SU-DHL-6 (cell line): ENCODE data around the gene PMFBP1.

Experiments used
- H2AFZ ChIP-seq: fragments of 200-600 bp; sonication (generic); 2 replicates; pipeline ENCODE4 v1.6.1; 2014; ENCODE audit warnings: low read depth, mild to moderate bottlenecking, moderate library complexity, mixed read lengths, antibody characterized with exemption, low read length; ENCODE audit not compliant: severe bottlenecking
- H3F3A ChIP-seq: fragments of 200-600 bp; shearing (Covaris generic); 2 replicates; pipeline ENCODE4 v1.6.0; 2016; ENCODE audit warnings: antibody characterized with exemption, mild to moderate bottlenecking; ENCODE audit not compliant: insufficient read depth
- H3K27ac ChIP-seq: fragments of 200-600 bp; sonication (generic); 2 replicates; pipeline ENCODE4 v1.5.1; 2016; ENCODE audit warnings: low read depth, mild to moderate bottlenecking, low read length, moderate library complexity, mixed read lengths
- H3K27me3 ChIP-seq: fragments of 200-600 bp; sonication (generic), shearing (Covaris generic); 2 replicates; pipeline ENCODE4 v1.6.0; 2014; ENCODE audit warnings: mild to moderate bottlenecking, low read length
- H3K36me3 ChIP-seq: fragments of 200-600 bp; sonication (generic); 2 replicates; pipeline ENCODE4 v1.6.1; 2014; ENCODE audit warnings: mild to moderate bottlenecking, low read length, mixed read lengths
- H3K4me2 ChIP-seq: fragments of 300-600, 200-600 bp; shearing (Covaris generic), sonication (generic); 2 replicates; pipeline ENCODE4 v1.6.0; 2014; ENCODE audit warnings: low read length, low read depth, mild to moderate bottlenecking; ENCODE audit not compliant: poor library complexity, severe bottlenecking
- H3K4me3 ChIP-seq: fragments of 200-600 bp; sonication (generic); 2 replicates; pipeline ENCODE4 v1.5.1; 2014; ENCODE audit warnings: antibody characterized with exemption, low read length, mild to moderate bottlenecking, mixed read lengths; ENCODE audit not compliant: insufficient read depth, poor library complexity, severe bottlenecking
- H3K79me2 ChIP-seq: fragments of 200-600 bp; sonication (generic); 2 replicates; pipeline ENCODE4 v1.6.1; 2014; ENCODE audit warnings: mild to moderate bottlenecking, low read length, moderate library complexity; ENCODE audit not compliant: insufficient read depth
- H3K9ac ChIP-seq: fragments of 200-600 bp; sonication (generic); 2 replicates; pipeline ENCODE4 v1.7.0; 2014; ENCODE audit warnings: mild to moderate bottlenecking, low read length
- H3K9me2 ChIP-seq: fragments of 200-600 bp; sonication (generic); replicated peaks from 2 replicates; pipeline ENCODE4 v1.6.1; 2014; ENCODE audit warnings: low read length; ENCODE audit not compliant: insufficient read depth
- H3K9me3 ChIP-seq: fragments of 200-600 bp; sonication (generic); 2 replicates; pipeline ENCODE4 v1.6.1; 2014; ENCODE audit warnings: low read length, mixed read lengths; ENCODE audit not compliant: insufficient read depth
- H4K20me1 ChIP-seq: fragments of 200-600 bp; sonication (generic); 2 replicates; pipeline ENCODE4 v1.6.1; 2014; ENCODE audit warnings: low read depth, mild to moderate bottlenecking, antibody characterized with exemption, low read length, moderate library complexity, mixed read lengths
- EZH2phosphoT487 ChIP-seq: fragments of 200-600 bp; sonication (generic), shearing (Covaris generic); conservative IDR thresholded peaks from 2 replicates; pipeline ENCODE4 v1.6.1; 2018; ENCODE audit warnings: mild to moderate bottlenecking, antibody characterized with exemption, low read length, moderate library complexity, mixed read lengths
- TF ChIP-seq, protein P1 (sequence below): fragments of 200-600 bp; sonication (generic); IDR thresholded peaks from one replicate; pipeline ENCODE4 v1.5.1; 2017; ENCODE audit warnings: antibody characterized with exemption, mild to moderate bottlenecking, low read length, moderate library complexity; ENCODE audit not compliant: insufficient read depth, poor library complexity, severe bottlenecking

Gene PMFBP1

DNA sequence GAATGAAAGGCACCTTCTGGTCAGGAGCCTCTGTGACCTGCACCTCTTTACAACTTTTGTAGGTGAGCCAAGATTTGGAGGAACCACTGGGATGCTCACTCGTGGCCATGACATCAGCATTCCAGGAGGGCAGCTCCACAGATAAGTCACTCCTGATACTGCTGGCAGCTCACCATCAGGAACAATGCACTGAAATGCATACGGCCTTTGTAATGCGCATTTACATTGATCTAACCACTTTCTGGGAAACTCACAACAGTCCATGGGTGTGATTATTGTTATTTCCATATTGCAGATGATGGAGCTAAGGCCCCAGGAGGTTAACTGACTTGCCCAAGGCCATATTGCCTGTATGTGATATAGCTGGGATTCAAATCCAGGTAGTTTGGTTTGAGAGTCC, 34.3 kb upstream of the PMFBP1 start:
- no peaks in the 10 kb centered on the region for H3K36me3 ChIP-seq
- no peak overlapping the region for H3K27ac ChIP-seq
- H4K20me1 ChIP-seq = no peaks in the 10 kb centered on the region
- no peaks in the 10 kb centered on the region for H3F3A ChIP-seq
- H3K27me3 ChIP-seq = no peaks in the 10 kb centered on the region
- H3K9ac ChIP-seq = no peak overlapping the region
- H3K4me3 ChIP-seq = no peak overlapping the region
- H3K9me2 ChIP-seq = no peaks in the 10 kb centered on the region
- no peaks in the 10 kb centered on the region for H3K9me3 ChIP-seq
- TF ChIP-seq EZH2phosphoT487 = no peak
- TF ChIP-seq, protein P1, sequence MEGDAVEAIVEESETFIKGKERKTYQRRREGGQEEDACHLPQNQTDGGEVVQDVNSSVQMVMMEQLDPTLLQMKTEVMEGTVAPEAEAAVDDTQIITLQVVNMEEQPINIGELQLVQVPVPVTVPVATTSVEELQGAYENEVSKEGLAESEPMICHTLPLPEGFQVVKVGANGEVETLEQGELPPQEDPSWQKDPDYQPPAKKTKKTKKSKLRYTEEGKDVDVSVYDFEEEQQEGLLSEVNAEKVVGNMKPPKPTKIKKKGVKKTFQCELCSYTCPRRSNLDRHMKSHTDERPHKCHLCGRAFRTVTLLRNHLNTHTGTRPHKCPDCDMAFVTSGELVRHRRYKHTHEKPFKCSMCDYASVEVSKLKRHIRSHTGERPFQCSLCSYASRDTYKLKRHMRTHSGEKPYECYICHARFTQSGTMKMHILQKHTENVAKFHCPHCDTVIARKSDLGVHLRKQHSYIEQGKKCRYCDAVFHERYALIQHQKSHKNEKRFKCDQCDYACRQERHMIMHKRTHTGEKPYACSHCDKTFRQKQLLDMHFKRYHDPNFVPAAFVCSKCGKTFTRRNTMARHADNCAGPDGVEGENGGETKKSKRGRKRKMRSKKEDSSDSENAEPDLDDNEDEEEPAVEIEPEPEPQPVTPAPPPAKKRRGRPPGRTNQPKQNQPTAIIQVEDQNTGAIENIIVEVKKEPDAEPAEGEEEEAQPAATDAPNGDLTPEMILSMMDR = no peak
- no peak overlapping the region for H2AFZ ChIP-seq
- no peaks in the 10 kb centered on the region for H3K79me2 ChIP-seq
- no peak overlapping the region for H3K4me2 ChIP-seq

DNA sequence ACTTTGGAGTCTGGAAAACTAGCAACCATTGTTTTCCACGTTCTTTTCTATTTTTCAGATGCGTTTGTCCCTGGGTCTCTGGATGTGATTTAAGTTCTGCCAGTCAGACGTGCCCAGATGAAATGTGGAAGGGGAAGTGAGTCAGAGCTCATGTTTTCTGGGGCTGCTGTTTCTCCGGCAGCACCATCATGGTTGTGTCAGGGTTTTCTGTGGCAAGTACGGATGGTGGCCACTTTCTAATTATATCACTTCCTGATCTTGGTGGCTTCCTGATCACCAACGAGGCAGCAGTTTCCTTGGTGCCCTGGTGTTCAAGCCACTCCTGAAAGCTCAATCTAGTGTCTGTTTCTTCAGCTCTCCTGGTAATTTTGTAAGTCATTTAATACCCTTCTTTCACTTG, 31.4 kb upstream of the PMFBP1 start:
- H3K4me3 ChIP-seq = no peak overlapping the region
- H3K27ac ChIP-seq = no peak overlapping the region
- H4K20me1 ChIP-seq = no peaks in the 10 kb centered on the region
- TF ChIP-seq EZH2phosphoT487 = no peak
- TF ChIP-seq, protein P1 = no peak
- no peak overlapping the region for H3K9ac ChIP-seq
- no peaks in the 10 kb centered on the region for H3K27me3 ChIP-seq
- H3K9me2 ChIP-seq = no peaks in the 10 kb centered on the region
- no peaks in the 10 kb centered on the region for H3K9me3 ChIP-seq
- no peak overlapping the region for H2AFZ ChIP-seq
- H3F3A ChIP-seq = no peaks in the 10 kb centered on the region
- H3K36me3 ChIP-seq = no peaks in the 10 kb centered on the region
- no peaks in the 10 kb centered on the region for H3K79me2 ChIP-seq
- H3K4me2 ChIP-seq = no peak overlapping the region

DNA sequence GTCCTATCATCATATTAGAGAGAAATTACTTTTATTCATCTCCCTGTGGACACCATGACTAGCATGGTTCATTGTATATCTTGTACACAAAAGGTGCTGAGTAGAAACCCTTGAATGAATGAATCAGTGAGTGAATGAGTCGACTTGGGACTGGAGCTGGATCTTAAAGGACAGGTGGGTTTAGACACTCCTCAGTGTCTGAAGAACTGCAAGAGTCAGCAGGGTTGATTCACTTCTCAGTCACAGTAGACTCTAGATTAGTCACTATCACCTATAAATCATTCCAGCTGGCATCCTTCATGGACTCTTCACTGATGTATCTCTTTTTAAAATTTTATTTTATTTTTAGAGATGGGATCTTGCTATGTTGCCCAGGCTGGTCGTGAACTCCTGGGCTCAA, 30.1 kb upstream of the PMFBP1 start:
- no peaks in the 10 kb centered on the region for H3K9me3 ChIP-seq
- no peaks in the 10 kb centered on the region for H3K79me2 ChIP-seq
- H3K9me2 ChIP-seq = no peaks in the 10 kb centered on the region
- H3K4me3 ChIP-seq = no peak overlapping the region
- no peak overlapping the region for H3K9ac ChIP-seq
- H2AFZ ChIP-seq = no peak overlapping the region
- H3K4me2 ChIP-seq = no peak overlapping the region
- no peaks in the 10 kb centered on the region for H3F3A ChIP-seq
- H3K27me3 ChIP-seq = no peaks in the 10 kb centered on the region
- H3K27ac ChIP-seq = no peak overlapping the region
- TF ChIP-seq, protein P1 = no peak
- TF ChIP-seq EZH2phosphoT487 = no peak
- H3K36me3 ChIP-seq = no peaks in the 10 kb centered on the region
- no peaks in the 10 kb centered on the region for H4K20me1 ChIP-seq

DNA sequence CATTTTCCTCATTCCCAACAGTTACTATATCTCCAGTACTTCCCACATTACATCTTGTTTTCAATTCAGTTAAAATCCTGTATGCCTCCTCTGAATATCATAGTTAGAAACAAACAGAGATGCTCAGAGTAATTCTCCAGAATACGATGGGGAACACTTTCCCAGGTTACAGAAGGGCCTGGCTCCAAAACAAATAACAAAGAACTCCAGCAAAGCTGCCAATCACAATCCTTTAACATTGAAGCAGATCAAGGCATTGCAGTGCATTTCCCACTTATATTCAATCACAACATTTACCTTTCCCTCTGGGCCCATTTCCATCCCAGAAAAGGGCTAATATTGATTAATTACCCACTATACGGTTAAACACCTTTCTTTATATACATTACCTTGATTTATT, 29.4 kb upstream of the PMFBP1 start:
- no peak overlapping the region for H3K4me3 ChIP-seq
- H3K79me2 ChIP-seq = no peaks in the 10 kb centered on the region
- H3K9ac ChIP-seq = no peak overlapping the region
- H3K9me3 ChIP-seq = no peaks in the 10 kb centered on the region
- no peaks in the 10 kb centered on the region for H3K27me3 ChIP-seq
- no peaks in the 10 kb centered on the region for H4K20me1 ChIP-seq
- H3K36me3 ChIP-seq = no peaks in the 10 kb centered on the region
- H2AFZ ChIP-seq = no peak overlapping the region
- no peaks in the 10 kb centered on the region for H3K9me2 ChIP-seq
- H3F3A ChIP-seq = no peaks in the 10 kb centered on the region
- H3K4me2 ChIP-seq = no peak overlapping the region
- TF ChIP-seq EZH2phosphoT487 = no peak
- TF ChIP-seq, protein P1 = no peak
- no peak overlapping the region for H3K27ac ChIP-seq
